Inflammatory macrophage (primary cell): ENCODE data around the gene SH2D2A.

Experiments
- DNase-seq, 2 donors: peaks; one replicate each; pipeline ENCODE4 v3.0.0-alpha.2; 2020 to 2022
- total RNA-seq, 18 experiments: gene quantifications; one replicate each; lab custom pipeline; 2026; ENCODE audit warnings: mixed read lengths in 6 of 18, inconsistent platforms in 2 of 18; lab: John Stamatoyannopoulos, UW

Gene SH2D2A
- 0 to 0.25 (median 0.04) reads per million in 18 experiments for total RNA-seq

GRCh38 chr1:156816561-156817328, at the start of gene SH2D2A:
TSS of gene SH2D2A (minus strand) at chr1:156816848. CDS start at chr1:156816708, 140 bp downstream.
- peak in 1 of 2 donors; percentile 12 for DNase-seq

GRCh38 chr1:156865865-156866248, 49.2 kb upstream of the SH2D2A start:
- no peak for DNase-seq

- DNase-seq: no peak
These were observed 48.6 kb upstream of the SH2D2A start for GRCh38 chr1:156865258-156865657.

- no peak for DNase-seq
These were observed 48.1 kb upstream of the SH2D2A start for GRCh38 chr1:156864796-156865195.

- no peak for DNase-seq
These were observed 47.0 kb upstream of the SH2D2A start for GRCh38 chr1:156863631-156864030.

- DNase-seq: no peak
These were observed 46.5 kb upstream of the SH2D2A start for GRCh38 chr1:156862997-156863599.

GRCh38 chr1:156862584-156862983, 45.9 kb upstream of the SH2D2A start:
- DNase-seq: no peak

GRCh38 chr1:156860628-156861423, 44.2 kb upstream of the SH2D2A start, which contains the start of gene NTRK1:
TSS of gene NTRK1 (plus strand) at chr1:156860865. CDS start at chr1:156860935, 70 bp downstream.
- DNase-seq: no peak

GRCh38 chr1:156860113-156860627, 43.5 kb upstream of the SH2D2A start:
- peak in 1 of 2 donors; percentile 40 for DNase-seq

GRCh38 chr1:156859523-156860112, 43.0 kb upstream of the SH2D2A start:
- DNase-seq: no peak

GRCh38 chr1:156858959-156859522, 42.4 kb upstream of the SH2D2A start, which contains the start of gene INSRR:
TSS of gene INSRR (minus strand) at chr1:156859117. CDS start at chr1:156858621, 496 bp downstream.
- no peak for DNase-seq

GRCh38 chr1:156858555-156858956, 41.9 kb upstream of the SH2D2A start:
- DNase-seq: no peak

- DNase-seq: no peak
These were observed 40.9 kb upstream of the SH2D2A start for GRCh38 chr1:156857532-156857931.

GRCh38 chr1:156856282-156856785, 39.7 kb upstream of the SH2D2A start:
- DNase-seq: no peak

- no peak for DNase-seq
These were observed 38.0 kb upstream of the SH2D2A start for GRCh38 chr1:156854634-156855033.

GRCh38 chr1:156853761-156854160, 37.1 kb upstream of the SH2D2A start:
- no peak for DNase-seq

GRCh38 chr1:156852418-156852874, 35.8 kb upstream of the SH2D2A start:
- no peak for DNase-seq

GRCh38 chr1:156851779-156852417, 35.2 kb upstream of the SH2D2A start:
- DNase-seq: no peak

- no peak for DNase-seq
These were observed 32.5 kb upstream of the SH2D2A start for GRCh38 chr1:156849151-156849496.

- DNase-seq: no peak
These were observed 32.0 kb upstream of the SH2D2A start for GRCh38 chr1:156848461-156849150.
